ENCODE data around the gene JUP. TPM values are rescaled to one million over a fixed set of nuclear protein-coding genes. Genes with fewer than 3 reads are reported as not detected.

The JUP gene
- total RNA-seq, 2 experiments from 2014 or later, result 40.5 to 62.0 TPM

- peak; percentile 41 for DNase-seq (ENCODE audit: low spot score)
- Histone ChIP-seq H4K20me1 (ENCODE audit: insufficient read depth, low read length) (no peaks in the 10 kb centered on the region), H3K27ac (ENCODE audit: low read depth, low read length, poor library complexity, severe bottlenecking) (no peak within 1 kb of the TSS), H3K4me1 (ENCODE audit: insufficient read depth, low read length, poor library complexity, severe bottlenecking) (peaks cover 9% of the 10 kb centered on the region), H2AFZ (ENCODE audit: low read length) (peak within 1 kb of the TSS; percentile 56), H3K36me3 (ENCODE audit: insufficient read depth, low read length) (no peaks in the 10 kb centered on the region), H3K9me2 (ENCODE audit: insufficient read depth, low read length) (no peaks in the 10 kb centered on the region), H3K4me3 (ENCODE audit: low read depth, low read length, poor library complexity, severe bottlenecking) (peak within 1 kb of the TSS; percentile 65), H3K4me2 (ENCODE audit: low read length) (peak within 1 kb of the TSS; percentile 75), H3K79me2 (ENCODE audit: insufficient read depth, low read depth, low read length) (no peaks in the 10 kb centered on the region), H3K9me3 (ENCODE audit: low read length) (no peaks in the 10 kb centered on the region)
- TF ChIP-seq CTCF (conservative IDR thresholded peaks at IDR 0.05; ENCODE audit: low read length) (peak; percentile 59), EZH2phosphoT487 (IDR thresholded peaks at IDR 0.05; ENCODE audit: borderline replicate concordance, low read depth, low read length) (no peak)
- intact Hi-C loops (cut with micrococcal nuclease; ENCODE audit: unreplicated experiment), result no loop called here
- POLR2A ChIA-PET, result interaction anchor here (0.6 kb wide), 1 partner anchor 11 kb away, joined by 3 read pairs; no protein-coding TSS in a partner anchor
- CTCF ChIA-PET (ENCODE audit: unreplicated experiment), result no interaction called here
- no TSS peak for BruUV-seq (replicated peaks)
Measured at GRCh38 chr17:41811549-41812380, 25.3 kb upstream of the JUP start, which contains the start of gene P3H4. Gene P3H4 (minus strand): TSS chr17:41811949. CDS start chr17:41811915, 34 bp downstream.

DNA sequence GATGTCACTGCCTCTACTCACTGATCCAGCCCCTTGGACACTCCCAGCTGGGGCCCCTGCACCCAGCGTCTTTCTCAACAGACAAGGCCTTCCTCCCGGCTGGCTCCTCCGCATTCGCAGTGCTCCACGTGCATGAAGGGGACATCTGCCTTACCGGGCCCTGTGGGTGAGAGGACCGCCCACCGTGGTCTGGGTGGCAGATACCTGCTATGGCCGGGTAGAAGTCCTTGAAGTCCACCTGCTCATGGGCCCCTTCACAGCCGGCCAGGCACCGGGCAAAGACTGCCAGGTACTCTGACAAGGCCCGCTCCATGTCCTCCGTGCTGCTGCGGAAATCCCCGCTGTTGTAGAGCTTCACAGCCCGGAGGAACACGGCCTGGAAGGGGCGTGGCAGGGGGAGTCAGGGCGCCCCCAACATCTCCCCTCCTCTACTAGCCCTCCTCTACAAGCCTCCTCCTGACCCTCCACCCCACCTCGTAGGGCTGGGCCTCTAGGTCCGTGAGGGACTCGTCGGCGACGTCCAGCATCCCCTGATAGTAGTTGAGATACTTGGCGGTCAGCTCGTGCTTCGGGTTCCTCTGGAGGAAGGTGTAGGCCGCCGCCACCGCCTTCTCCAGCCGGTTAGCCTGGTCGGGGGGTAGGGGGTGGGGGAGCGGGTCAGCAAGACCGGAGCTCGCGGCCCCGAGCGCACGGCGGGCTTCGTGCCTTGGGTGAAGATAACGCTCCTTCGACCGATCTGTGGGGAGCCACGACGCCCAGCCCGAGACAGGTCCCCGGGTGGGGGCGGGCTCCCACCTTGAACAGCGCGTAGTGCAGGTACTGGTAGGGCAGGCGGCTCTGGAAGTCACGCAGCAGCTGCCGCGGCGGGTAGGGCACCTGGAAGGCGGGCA, 24.4 kb upstream of the JUP start:
- Histone ChIP-seq H3K27ac (ENCODE audit: low read depth, low read length, poor library complexity, severe bottlenecking) (no peak overlapping the region), H3K4me1 (ENCODE audit: insufficient read depth, low read length, poor library complexity, severe bottlenecking) (peaks cover 9% of the 10 kb centered on the region)

More for the DNA sequence above, 24.4 kb upstream of the JUP start:
- Histone ChIP-seq H3K4me3 (ENCODE audit: low read depth, low read length, poor library complexity, severe bottlenecking) (peak overlapping the region; percentile 65), H3K9me2 (ENCODE audit: insufficient read depth, low read length) (no peaks in the 10 kb centered on the region), H4K20me1 (ENCODE audit: insufficient read depth, low read length) (no peaks in the 10 kb centered on the region), H3K36me3 (ENCODE audit: insufficient read depth, low read length) (no peaks in the 10 kb centered on the region), H3K79me2 (ENCODE audit: insufficient read depth, low read depth, low read length) (no peaks in the 10 kb centered on the region), H3K9me3 (ENCODE audit: low read length) (no peaks in the 10 kb centered on the region), H3K4me2 (ENCODE audit: low read length) (peak overlapping the region; percentile 75), H2AFZ (ENCODE audit: low read length) (no peak overlapping the region)
- BruUV-seq (replicated peaks), result no TSS peak
- TF ChIP-seq CTCF (conservative IDR thresholded peaks at IDR 0.05; ENCODE audit: low read length), result no peak
- no peak for TF ChIP-seq EZH2phosphoT487 (IDR thresholded peaks at IDR 0.05; ENCODE audit: borderline replicate concordance, low read depth, low read length)
- CTCF ChIA-PET (ENCODE audit: unreplicated experiment), result interaction anchor here (0.7 kb wide), 1 partner anchor 1299 kb away, joined by 3 read pairs; no protein-coding TSS in a partner anchor
- POLR2A ChIA-PET, result no interaction called here
- intact Hi-C loops (cut with micrococcal nuclease; ENCODE audit: unreplicated experiment), result no loop called here
- DNase-seq (ENCODE audit: low spot score), result no peak

All from OCI-LY7 (cell line).